ENCODE results near the gene PSORS1C2. TPM values are rescaled to one million over a fixed set of nuclear protein-coding genes. Genes with fewer than 3 reads are reported as not detected.

Gene PSORS1C2
- total RNA-seq, 2 donors from 2014 or later: not detected

- Histone ChIP-seq H3K4me3 (peak within 1 kb of the TSS; percentile 42 to 55), H3K27me3 (no peaks in the 10 kb centered on the region), H3K4me1 (peaks cover 16% of the 10 kb centered on the region), H3K36me3 (replicated peaks in 1 of 2; ENCODE audit: insufficient read depth in 1 of 2, low read depth in 2 of 2) (peaks cover 0 to 1% of the 10 kb centered on the region in 2 donors), H3K9me3 (no peaks in the 10 kb centered on the region), H3K27ac (peak within 1 kb of the TSS; percentile 21 to 80 (median 73))
- ATAC-seq: peak; percentile 96
- TF ChIP-seq, protein P1, sequence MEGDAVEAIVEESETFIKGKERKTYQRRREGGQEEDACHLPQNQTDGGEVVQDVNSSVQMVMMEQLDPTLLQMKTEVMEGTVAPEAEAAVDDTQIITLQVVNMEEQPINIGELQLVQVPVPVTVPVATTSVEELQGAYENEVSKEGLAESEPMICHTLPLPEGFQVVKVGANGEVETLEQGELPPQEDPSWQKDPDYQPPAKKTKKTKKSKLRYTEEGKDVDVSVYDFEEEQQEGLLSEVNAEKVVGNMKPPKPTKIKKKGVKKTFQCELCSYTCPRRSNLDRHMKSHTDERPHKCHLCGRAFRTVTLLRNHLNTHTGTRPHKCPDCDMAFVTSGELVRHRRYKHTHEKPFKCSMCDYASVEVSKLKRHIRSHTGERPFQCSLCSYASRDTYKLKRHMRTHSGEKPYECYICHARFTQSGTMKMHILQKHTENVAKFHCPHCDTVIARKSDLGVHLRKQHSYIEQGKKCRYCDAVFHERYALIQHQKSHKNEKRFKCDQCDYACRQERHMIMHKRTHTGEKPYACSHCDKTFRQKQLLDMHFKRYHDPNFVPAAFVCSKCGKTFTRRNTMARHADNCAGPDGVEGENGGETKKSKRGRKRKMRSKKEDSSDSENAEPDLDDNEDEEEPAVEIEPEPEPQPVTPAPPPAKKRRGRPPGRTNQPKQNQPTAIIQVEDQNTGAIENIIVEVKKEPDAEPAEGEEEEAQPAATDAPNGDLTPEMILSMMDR (IDR thresholded peaks at IDR 0.05): peak in 1 of 7 experiments; percentile 13
- peak in 1 of 3 donors; percentile 63 for TF ChIP-seq POLR2A (IDR thresholded peaks at IDR 0.05)
- 1% methylated on average over 64 of the region's 65 CpGs for WGBS, 2 donors
- peak; percentile 98 to 99 (median 99) for DNase-seq
- intact Hi-C loops (cut with DNase I): no loop called here
These were observed 19.4 kb upstream of the PSORS1C2 start, which contains the start of gene TCF19 for GRCh38 chr6:31158140-31158862. Gene TCF19 (plus strand): TSS chr6:31158589. CDS start chr6:31159470, 881 bp downstream.

- 0 to 4% methylated on average over 14 of the region's 14 CpGs for WGBS, 2 donors
- peak within 1 kb of the TSS; percentile 42 to 55 for H3K4me3 ChIP-seq
- no peaks in the 10 kb centered on the region for H3K9me3 ChIP-seq
- intact Hi-C loops (cut with DNase I): no loop called here
- ATAC-seq: no peak
- peak within 1 kb of the TSS; percentile 21 to 80 (median 73) for H3K27ac ChIP-seq
- TF ChIP-seq, protein P1 (IDR thresholded peaks at IDR 0.05): peak in 1 of 7 experiments; percentile 3
- TF ChIP-seq POLR2A (IDR thresholded peaks at IDR 0.05): peak in 1 of 3 donors; percentile 64
- H3K36me3 ChIP-seq (replicated peaks in 1 of 2; ENCODE audit: insufficient read depth in 1 of 2, low read depth in 2 of 2): peaks cover 0 to 1% of the 10 kb centered on the region in 2 donors
- H3K4me1 ChIP-seq: peaks cover 16% of the 10 kb centered on the region
- H3K27me3 ChIP-seq: no peaks in the 10 kb centered on the region
- DNase-seq: no peak
These were observed 18.8 kb upstream of the PSORS1C2 start, which contains the start of gene CCHCR1 for GRCh38 chr6:31157513-31158139. Gene CCHCR1 (minus strand): TSS chr6:31157802. CDS start chr6:31157600, 202 bp downstream.

DNA sequence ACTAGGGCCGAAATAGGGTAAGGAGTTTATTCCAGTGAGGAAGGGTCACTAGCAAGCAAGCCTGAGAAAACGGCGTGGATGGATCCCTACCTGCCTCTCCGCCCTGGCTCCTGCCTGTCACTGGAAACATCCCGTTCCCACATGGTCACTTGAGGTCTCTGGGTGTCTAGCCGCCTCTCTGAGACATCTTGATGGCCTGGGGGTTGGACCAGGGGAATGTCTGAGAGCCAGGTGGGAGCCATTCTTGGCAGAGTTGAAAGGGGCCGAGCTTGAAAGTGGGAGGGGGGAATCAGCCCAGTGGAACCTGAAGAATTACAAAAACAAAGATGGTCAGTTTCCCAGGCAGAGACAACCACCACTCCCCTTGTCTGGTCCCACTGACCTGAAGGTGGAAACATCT lies 17.8 kb upstream of the PSORS1C2 start:
- WGBS, 2 donors: 91 to 93% methylated on average over 7 of the region's 7 CpGs
- no peak overlapping the region for H3K27ac ChIP-seq
- intact Hi-C loops (cut with DNase I): no loop called here
- H3K36me3 ChIP-seq (replicated peaks in 1 of 2; ENCODE audit: insufficient read depth in 1 of 2, low read depth in 2 of 2): peaks cover 0 to 1% of the 10 kb centered on the region in 2 donors
- TF ChIP-seq, protein P1 (IDR thresholded peaks at IDR 0.05): no peak
- no peak overlapping the region for H3K4me3 ChIP-seq
- DNase-seq (no peak), ATAC-seq (no peak)
- H3K9me3 ChIP-seq: no peaks in the 10 kb centered on the region
- peaks cover 16% of the 10 kb centered on the region for H3K4me1 ChIP-seq
- no peaks in the 10 kb centered on the region for H3K27me3 ChIP-seq

DNA sequence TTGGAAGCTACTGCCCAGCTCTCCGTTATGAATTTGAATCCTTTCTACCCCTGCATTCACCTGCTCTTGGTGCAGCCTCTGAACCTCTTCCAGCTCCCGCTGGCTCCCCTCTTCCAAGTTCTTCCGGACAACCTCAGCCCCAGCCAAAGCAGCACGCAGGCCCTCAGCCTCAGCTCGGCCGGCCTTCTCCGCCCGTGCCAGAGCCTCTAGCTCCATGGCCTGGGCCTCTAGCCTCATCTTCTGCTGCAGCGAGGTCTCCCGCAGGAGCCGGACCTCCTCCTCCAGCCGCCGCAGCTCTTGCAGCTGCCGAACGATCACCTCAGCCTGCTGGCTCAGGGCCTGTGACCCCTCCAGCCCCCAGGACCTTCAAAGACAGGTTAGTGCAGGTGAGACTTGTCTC lies 15.6 kb upstream of the PSORS1C2 start:
- Histone ChIP-seq H3K27me3 (no peaks in the 10 kb centered on the region), H3K4me3 (no peak overlapping the region), H3K27ac (no peak overlapping the region), H3K36me3 (replicated peaks in 1 of 2; ENCODE audit: insufficient read depth in 1 of 2, low read depth in 2 of 2) (peaks cover 0 to 1% of the 10 kb centered on the region in 2 donors), H3K9me3 (no peaks in the 10 kb centered on the region), H3K4me1 (peaks cover 12% of the 10 kb centered on the region)
- WGBS, 2 donors: 85 to 96% methylated on average over 15 of the region's 15 CpGs
- DNase-seq: no peak
- intact Hi-C loops (cut with DNase I): no loop called here
- no peak for ATAC-seq
- TF ChIP-seq, protein P1 (IDR thresholded peaks at IDR 0.05): no peak
- no peak for TF ChIP-seq POLR2A (IDR thresholded peaks at IDR 0.05)

Data from body of pancreas (tissue), 4 donors.